Bone marrow (tissue), 2 donors: Measurements from ENCODE around the gene MINK1.

Source experiments
- DNase-seq, 2 donors: peaks; one replicate each; lab custom pipeline; 2025; lab: John Stamatoyannopoulos, UW

Gene MINK1

DNA sequence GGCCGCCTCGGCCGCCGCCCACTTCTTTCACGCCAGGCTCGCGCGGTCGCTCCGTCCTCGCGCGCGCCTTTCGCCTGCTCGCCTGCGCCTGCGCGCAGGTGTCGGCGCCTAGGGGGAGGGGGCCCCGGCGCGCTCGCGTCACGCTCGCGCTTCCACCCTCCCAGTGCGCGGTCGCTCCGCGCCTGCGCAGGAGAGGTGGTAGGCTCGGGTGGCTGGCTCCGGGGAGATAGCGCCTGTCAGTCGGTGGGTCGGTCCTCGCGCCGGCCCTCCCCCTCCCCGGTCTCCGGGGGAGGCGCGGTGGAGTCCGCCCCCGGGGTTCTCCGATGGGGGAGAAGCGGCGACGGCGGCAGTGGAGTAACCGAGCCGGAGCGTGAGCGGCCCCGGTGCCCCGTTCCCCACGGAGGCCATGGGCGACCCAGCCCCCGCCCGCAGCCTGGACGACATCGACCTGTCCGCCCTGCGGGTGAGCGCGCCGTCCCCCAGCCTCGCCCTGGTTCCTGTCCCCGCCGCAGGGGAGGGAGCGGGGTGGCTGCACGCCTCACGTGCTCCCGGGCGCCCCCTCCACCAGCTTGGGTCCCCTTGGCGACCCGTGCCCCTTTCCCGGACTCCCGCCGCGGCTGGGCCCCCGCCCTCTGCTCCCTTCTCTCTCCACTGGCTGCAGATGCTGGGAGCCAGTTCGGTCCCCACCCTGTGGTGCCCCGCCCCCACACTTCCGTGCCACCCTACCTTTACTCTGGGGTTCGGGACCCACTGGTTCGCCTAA is at the start of gene MINK1:
Gene MINK1, plus strand, starts transcription at position 163 of the 763 bp plus-strand sequence. Its CDS starts 244 bp downstream, at position 407.
- DNase-seq, result peak; percentile 38 to 78

- DNase-seq, result no peak
These were observed 47.6 kb upstream of the MINK1 start for GRCh38 chr17:4785311-4786105.

DNA sequence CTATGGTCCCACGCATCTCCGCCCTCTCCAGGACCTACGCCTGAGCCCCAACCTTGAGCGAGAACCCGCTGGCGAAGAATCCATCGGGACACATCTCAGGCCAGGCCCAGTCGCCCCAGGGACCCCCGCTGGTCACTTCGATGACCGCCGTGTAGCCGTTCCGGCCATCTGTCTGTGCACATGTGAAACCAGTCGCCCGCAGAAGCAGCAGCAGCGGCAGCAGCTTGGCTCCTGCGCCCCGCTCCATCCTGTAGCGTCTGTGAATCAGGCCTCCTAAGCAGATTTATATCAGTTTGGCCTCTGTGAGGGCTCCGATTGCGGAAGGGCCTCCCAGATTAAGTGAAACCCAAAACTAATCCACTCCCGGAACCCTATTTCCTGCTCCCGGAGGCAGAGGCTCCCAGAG is 47.0 kb upstream of the MINK1 start, which contains the start of gene VMO1:
Gene VMO1, minus strand, starts transcription at position 259 of the 406 bp plus-strand sequence. Its CDS starts 12 bp downstream, at position 247.
- DNase-seq, result no peak

DNA sequence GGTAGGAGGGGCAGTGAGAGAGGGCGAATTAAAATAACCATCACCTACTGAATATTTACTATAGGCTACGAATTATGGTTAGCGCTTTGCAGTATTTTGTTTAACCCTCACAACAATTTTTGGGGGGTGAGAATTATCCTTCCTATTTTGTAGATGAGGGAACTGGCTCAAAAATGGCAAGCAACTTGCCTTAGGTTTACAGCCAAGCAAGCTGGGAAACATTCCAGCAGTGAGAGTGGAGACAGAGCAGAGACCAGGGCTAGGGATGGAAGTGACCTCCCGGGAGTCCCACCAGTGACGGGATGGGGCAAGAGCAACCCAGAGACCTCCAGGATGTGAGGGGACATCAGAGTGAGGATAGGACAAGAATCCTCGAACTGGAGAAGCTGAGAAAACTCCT is 46.6 kb upstream of the MINK1 start:
- no peak for DNase-seq

DNA sequence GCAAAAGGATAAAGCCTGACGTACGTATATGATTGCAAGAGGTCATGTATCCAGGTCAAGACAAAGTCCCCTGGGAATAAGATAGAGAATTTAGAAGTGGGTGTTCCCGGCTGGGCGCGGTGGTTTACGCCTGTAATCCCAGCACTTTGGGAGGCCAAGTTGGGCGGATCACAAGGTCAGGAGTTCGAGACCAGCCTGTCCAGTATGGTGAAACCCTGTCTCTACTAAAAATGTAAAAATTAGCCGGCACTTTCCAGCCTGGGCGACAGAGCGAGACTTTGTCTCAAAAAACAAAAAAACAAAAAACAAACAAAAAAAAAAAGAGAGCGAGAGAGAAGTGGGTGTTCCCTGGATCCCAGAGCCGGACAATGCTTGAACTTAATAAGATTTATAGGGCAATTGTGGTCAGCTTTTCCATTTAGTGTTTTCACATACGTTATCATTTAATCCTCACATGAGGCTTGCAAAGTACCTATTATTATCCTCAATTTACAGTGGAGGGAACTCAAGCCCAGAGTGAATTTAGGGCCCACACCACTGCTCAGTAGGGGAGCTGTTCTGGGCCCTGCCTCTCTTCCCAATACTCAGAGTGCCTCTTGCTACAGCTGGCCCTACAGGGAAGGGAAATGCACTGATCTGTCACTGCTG is 44.9 kb upstream of the MINK1 start:
- DNase-seq, result no peak

DNA sequence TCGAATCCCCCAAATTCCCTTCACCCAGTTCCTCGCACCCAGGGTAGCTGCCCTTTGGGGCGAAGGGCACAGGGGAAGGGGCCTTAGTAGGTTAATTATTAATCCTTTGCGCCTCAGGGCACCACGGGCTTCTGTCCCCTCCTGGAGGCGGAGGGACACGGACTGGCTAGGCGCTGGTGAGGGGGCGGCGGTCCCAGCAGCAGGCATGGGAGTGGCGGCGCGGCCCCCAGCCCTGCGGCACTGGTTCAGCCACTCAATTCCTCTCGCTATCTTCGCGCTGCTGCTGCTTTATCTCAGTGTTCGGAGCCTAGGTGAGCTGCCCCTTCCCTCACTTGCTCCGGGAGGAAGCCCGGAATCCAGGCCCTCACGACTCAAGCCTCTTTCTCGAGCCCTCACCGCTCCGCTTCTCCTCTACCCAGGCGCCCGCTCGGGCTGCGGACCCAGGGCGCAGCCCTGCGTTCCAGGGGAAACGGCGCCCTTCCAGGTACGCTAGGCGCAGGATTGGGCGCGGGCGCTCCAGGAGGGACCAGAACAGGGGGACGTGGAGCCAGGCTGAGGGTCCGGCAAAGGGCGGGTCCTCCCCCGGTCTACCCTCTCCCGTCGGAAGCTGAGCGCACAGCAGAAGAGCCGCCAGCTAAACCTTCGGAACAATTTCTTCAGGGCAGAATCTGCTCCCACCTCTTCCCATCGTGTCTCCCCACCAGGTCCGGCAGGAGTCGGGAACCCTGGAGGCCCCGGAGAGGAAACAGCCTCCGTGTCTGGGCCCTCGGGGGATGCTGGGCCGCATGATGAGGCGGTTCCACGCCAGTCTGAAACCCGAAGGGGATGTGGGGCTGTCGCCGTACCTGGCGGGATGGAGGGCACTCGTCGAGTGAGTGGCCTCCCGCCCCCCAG is 44.1 kb upstream of the MINK1 start, which contains the start of gene GLTPD2:
Gene GLTPD2, plus strand, starts transcription at position 158 of the 894 bp plus-strand sequence. Its CDS starts 48 bp downstream, at position 206.
- DNase-seq, result no peak

GRCh38 chr17:4789701-4789950 is 43.5 kb upstream of the MINK1 start:
- no peak for DNase-seq

GRCh38 chr17:4789951-4790704 is 43.0 kb upstream of the MINK1 start:
- peak; percentile 81 to 92 for DNase-seq

DNA sequence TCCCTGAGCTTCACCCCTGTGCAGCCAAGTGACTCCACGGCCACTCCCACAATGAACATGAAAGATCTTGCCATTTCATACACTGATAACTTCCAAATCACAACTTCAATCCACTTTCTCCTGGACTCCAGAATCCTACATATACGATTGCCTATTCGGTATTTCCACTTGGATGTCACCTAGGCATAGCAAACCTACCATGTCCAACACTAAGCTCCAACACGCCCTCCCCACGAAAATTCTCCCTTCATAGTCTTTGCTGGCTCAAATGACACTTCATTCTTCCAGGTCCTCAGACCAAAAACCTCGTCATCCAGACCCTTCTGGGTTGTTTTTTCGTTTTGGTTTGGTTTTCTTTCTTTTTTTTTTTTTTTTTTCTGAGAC is 42.4 kb upstream of the MINK1 start:
- no peak for DNase-seq

DNA sequence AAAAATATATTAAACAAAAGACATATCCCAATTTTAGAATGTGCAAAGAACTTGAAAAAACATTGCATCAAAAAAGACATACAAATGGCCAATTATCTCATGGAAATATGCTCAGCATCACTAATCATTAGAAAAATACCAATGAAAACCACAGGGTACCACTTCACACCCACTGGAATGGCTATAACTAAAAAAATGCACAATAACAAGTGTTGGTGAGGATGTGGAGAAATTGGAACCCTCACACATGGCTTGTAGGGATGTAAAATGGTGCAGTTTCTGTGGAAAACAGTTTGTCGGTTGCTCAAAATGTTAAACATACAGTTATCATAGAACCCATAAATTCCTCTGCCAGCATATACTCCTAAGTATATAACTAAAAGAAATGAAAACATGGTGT is 38.0 kb upstream of the MINK1 start:
- DNase-seq, result no peak

- DNase-seq, result no peak
These were observed 36.6 kb upstream of the MINK1 start for GRCh38 chr17:4796552-4796920.

GRCh38 chr17:4800462-4801196 is 32.5 kb upstream of the MINK1 start:
- no peak for DNase-seq

DNA sequence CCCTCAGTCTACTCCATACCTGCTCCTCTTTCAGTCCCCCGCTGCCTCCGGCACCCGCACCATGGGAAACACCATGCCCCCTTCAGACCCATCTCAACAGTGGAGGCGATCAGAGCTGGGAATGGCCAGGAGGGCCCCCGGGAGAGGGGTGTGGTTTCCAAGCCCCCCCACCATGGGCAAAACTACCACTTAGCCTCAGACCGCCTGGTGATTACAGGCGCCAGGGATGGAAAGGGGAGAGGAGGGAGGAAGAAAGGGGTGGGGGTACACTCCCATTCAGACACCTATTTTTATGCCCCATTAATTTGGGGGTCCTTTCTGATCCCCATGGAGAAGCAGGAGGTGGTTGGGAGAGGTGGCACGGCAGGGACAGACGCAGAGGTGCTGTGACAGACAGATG is 30.9 kb upstream of the MINK1 start, which contains the start of gene C17orf114:
Gene C17orf114, minus strand, starts transcription at position 101 of the 400 bp plus-strand sequence.
- no peak for DNase-seq

GRCh38 chr17:4806456-4806776 is 26.7 kb upstream of the MINK1 start:
- no peak for DNase-seq

- DNase-seq, result peak; percentile 26 to 32
These were observed 26.1 kb upstream of the MINK1 start, which contains the start of gene PLD2 for GRCh38 chr17:4806777-4807604. Gene PLD2, plus strand, starts transcription at chr17:4807152. Its CDS starts 621 bp downstream, at chr17:4807773.

GRCh38 chr17:4807605-4808377 is 25.3 kb upstream of the MINK1 start:
- DNase-seq, result no peak

DNA sequence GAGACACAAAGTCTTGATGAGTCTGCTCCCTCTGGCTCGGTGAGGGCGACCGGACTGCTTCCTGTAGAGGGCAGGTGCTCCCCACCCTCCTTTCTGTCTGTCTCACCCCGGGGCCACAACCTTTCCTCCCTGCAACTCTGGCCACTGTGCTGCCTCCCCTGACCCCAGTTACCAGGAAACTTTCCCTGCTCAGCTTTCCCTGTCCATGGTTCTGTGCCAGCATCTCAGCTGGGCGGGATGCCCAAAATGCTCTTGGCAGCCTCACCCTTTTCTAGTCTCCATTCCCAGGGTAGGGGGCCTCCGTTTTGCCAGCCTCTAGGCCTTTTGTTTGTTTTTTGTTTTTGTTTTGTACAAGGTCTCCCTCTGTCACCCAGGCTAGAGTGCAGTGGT is 24.8 kb upstream of the MINK1 start:
- no peak for DNase-seq

DNA sequence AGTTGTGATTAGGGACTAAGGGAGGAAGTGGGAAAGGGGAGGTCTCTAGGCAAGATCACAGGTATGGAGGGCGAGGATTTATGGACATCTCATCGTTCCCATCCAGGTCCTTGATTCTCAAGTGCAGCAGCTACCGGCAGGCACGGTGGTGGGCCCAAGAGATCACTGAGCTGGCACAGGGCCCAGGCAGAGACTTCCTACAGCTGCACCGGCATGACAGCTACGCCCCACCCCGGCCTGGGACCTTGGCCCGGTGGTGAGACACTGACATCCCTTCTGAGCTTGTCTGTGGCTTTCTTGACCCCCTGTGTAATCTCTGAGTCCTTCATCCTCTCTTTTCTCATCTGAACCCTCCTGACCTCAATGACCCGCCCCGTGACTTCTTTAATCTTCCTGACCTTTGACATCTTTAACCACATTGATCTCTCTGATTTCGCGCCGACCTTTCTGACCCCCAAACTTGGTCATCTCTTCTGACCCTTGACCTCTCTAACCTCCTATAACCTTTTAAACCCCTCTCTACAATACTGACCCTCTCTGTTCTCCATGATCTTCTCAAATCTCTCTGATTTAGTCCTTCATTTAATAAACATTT is 22.3 kb upstream of the MINK1 start:
- no peak for DNase-seq
